Panc1 (cell line): ENCODE data around the gene DCLK2.

Experiments used
- POLR2AphosphoS5 ChIP-seq: IDR thresholded peaks from 2 replicates; pipeline ENCODE4 v1.6.1; 2012; ENCODE audit warnings: mild to moderate bottlenecking, low read depth, low read length, moderate library complexity
- TF ChIP-seq, protein P1 (sequence below): fragments of 450-650 bp; IDR thresholded peaks from 2 replicates; pipeline ENCODE4 v1.5.1; 2017; ENCODE audit warnings: mild to moderate bottlenecking

DNA sequence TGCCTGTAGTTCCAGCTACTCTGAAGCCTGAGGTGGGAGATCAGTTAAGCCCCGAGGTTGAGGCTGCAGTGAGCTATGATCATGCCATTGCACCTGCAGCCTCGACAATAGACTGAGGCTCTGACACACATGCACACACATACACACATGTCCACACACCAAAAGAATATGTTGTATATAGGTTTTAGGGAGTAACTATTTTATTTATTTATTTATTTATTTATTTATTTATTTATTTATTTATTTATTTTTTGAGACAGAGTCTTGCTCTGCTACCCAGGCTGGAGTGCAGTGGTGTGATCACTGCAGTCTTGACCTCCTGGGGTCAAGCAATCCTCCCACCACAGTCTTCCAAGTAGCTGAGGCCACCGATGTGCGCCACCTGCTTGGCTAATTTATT lies 78.3 kb downstream of the DCLK2 start:
- TF ChIP-seq, protein P1, sequence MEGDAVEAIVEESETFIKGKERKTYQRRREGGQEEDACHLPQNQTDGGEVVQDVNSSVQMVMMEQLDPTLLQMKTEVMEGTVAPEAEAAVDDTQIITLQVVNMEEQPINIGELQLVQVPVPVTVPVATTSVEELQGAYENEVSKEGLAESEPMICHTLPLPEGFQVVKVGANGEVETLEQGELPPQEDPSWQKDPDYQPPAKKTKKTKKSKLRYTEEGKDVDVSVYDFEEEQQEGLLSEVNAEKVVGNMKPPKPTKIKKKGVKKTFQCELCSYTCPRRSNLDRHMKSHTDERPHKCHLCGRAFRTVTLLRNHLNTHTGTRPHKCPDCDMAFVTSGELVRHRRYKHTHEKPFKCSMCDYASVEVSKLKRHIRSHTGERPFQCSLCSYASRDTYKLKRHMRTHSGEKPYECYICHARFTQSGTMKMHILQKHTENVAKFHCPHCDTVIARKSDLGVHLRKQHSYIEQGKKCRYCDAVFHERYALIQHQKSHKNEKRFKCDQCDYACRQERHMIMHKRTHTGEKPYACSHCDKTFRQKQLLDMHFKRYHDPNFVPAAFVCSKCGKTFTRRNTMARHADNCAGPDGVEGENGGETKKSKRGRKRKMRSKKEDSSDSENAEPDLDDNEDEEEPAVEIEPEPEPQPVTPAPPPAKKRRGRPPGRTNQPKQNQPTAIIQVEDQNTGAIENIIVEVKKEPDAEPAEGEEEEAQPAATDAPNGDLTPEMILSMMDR = no peak
- no peak for TF ChIP-seq POLR2AphosphoS5
